ENCODE measurements around the gene ATXN7.

DNA sequence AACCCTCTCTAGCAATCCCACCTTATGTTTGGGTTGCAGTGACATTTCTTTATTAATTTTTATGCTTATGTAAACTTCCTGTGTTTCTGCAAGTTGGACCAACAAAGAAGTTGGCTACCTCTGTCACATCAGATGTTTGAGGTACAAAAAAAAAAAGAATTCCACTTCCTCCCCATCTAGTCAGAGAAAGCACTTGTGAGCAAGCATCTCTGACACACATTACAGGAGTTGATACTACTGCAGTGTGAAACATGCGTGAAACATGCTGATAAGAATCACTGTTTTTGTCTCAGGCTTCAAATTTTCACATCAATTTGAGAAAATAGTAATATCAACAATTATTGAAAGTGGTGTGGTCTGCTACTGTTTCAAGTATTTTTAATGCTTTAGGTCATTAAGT lies 47.2 kb downstream of the ATXN7 start:
- TF ChIP-seq EZH2 (conservative IDR thresholded peaks at IDR 0.05; ENCODE audit: low read depth, low read length) (no peak), ZNF253 (CRISPR knock-in tag; IDR thresholded peaks at IDR 0.05; ENCODE audit: borderline replicate concordance) (no peak), CTCF (CRISPR knock-in tag; IDR thresholded peaks at IDR 0.05) (no peak), RAD21 (CRISPR knock-in tag; IDR thresholded peaks at IDR 0.05) (no peak), TAF1 (CRISPR knock-in tag; IDR thresholded peaks at IDR 0.05) (no peak), EP300 (IDR thresholded peaks at IDR 0.05; ENCODE audit: low read depth in 2 of 2, low read length in 2 of 2) (no peak), EP300 (CRISPR knock-in tag; IDR thresholded peaks at IDR 0.05; ENCODE audit: borderline replicate concordance) (no peak), SOX13 (IDR thresholded peaks at IDR 0.05) (no peak), SOX13 (CRISPR knock-in tag; conservative IDR thresholded peaks at IDR 0.05 in 1 of 2, IDR thresholded peaks at IDR 0.05 in 1 of 2) (no peak), POLR2A (IDR thresholded peaks at IDR 0.05; ENCODE audit: insufficient read depth in 1 of 2, low read depth in 2 of 2, low read length in 2 of 2) (no peak), ZNF580 (CRISPR knock-in tag; IDR thresholded peaks at IDR 0.05; ENCODE audit: borderline replicate concordance, low read depth) (no peak), NAIF1 (CRISPR knock-in tag; IDR thresholded peaks at IDR 0.05; ENCODE audit: borderline replicate concordance) (no peak), JUNB (CRISPR knock-in tag; IDR thresholded peaks at IDR 0.05; ENCODE audit: borderline replicate concordance) (no peak), AFF4 (CRISPR knock-in tag; IDR thresholded peaks at IDR 0.05) (no peak), ZFP91 (CRISPR knock-in tag; IDR thresholded peaks at IDR 0.05; ENCODE audit: borderline replicate concordance) (no peak)
- TF ChIP-seq, protein P1, sequence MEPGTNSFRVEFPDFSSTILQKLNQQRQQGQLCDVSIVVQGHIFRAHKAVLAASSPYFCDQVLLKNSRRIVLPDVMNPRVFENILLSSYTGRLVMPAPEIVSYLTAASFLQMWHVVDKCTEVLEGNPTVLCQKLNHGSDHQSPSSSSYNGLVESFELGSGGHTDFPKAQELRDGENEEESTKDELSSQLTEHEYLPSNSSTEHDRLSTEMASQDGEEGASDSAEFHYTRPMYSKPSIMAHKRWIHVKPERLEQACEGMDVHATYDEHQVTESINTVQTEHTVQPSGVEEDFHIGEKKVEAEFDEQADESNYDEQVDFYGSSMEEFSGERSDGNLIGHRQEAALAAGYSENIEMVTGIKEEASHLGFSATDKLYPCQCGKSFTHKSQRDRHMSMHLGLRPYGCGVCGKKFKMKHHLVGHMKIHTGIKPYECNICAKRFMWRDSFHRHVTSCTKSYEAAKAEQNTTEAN (CRISPR knock-in tag; conservative IDR thresholded peaks at IDR 0.05) = no peak

Data from HepG2 (cell line).